ENCODE results near the gene PRKCA.

PRKCA gene

DNA sequence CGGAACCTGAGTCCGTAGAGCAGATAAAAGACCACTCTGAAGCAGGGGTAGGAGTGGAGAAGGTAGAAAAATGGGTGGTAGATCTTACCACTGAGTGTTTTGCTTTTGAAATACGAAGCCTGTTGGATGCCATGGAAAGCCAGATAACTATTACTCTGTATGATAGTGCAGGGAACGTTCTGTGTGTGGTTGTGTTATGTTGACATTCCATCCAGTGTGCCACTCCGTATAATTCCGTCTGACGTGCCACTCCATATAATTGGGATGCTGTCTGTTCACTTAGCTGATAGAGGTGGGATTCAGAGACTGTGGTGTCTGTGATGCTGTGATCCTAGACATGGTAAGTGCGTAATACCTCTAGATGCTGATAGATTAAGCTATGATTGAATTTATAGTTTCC lies 269.3 kb downstream of the PRKCA start:
- Histone ChIP-seq H3K27me3 (ENCODE audit: insufficient read depth, low read length) (no peaks in the 10 kb centered on the region), H3K18ac (ENCODE audit: low read length) (no peak overlapping the region), H3K4ac (ENCODE audit: low read depth, low read length) (no peak overlapping the region), H3K36me3 (ENCODE audit: control insufficient read depth in 1 of 2, insufficient read depth in 2 of 2, low read length in 2 of 2) (no peaks in the 10 kb centered on the region), H2AK5ac (ENCODE audit: low read length) (no peak overlapping the region), H4K12ac (ENCODE audit: low read depth, low read length) (no peak overlapping the region), H3K4me2 (ENCODE audit: low read length) (no peak overlapping the region), H3K14ac (ENCODE audit: low read length) (no peak overlapping the region), H3K27ac (ENCODE audit: low read depth, low read length) (no peak overlapping the region), H2BK12ac (ENCODE audit: low read length) (no peak overlapping the region), H2BK120ac (ENCODE audit: insufficient read depth, low read length, poor library complexity) (no peak overlapping the region), H3K79me1 (ENCODE audit: low read length) (no peaks in the 10 kb centered on the region), H4K91ac (ENCODE audit: low read depth, low read length) (no peak overlapping the region), H3K23ac (ENCODE audit: low read length) (no peak overlapping the region), H3K4me1 (ENCODE audit: control insufficient read depth in 1 of 2, insufficient read depth in 2 of 2, low read length in 2 of 2) (no peaks in the 10 kb centered on the region), H3K9me3 (ENCODE audit: insufficient read depth, low read depth, low read length) (no peaks in the 10 kb centered on the region), H3K9ac (ENCODE audit: low read length) (no peak overlapping the region), H4K8ac (ENCODE audit: low read depth, low read length) (no peak overlapping the region), H2BK5ac (ENCODE audit: low read depth, low read length, poor library complexity) (no peak overlapping the region), H3K79me2 (ENCODE audit: control insufficient read depth, insufficient read depth, low read length, poor library complexity) (no peaks in the 10 kb centered on the region), H2AFZ (ENCODE audit: insufficient read depth, low read length, poor library complexity) (no peak overlapping the region), H3K4me3 (ENCODE audit: low read depth, low read length) (no peak overlapping the region)
- no peak for DNase-seq
- whole genome bisulfite sequencing (ENCODE audit: extremely low coverage, insufficient coverage, insufficient read length), result no CpG with 5 or more reads among the region's 8 CpGs

GRCh38 chr17:66573078-66573477 lies 270.7 kb downstream of the PRKCA start:
- H2AK5ac ChIP-seq (ENCODE audit: low read length), result no peak overlapping the region
- no CpG with 5 or more reads among the region's 4 CpGs for WGBS (ENCODE audit: extremely low coverage, insufficient coverage, insufficient read length)

GRCh38 chr17:66574123-66574522 lies 271.7 kb downstream of the PRKCA start:
- H3K14ac ChIP-seq (ENCODE audit: low read length), result no peak overlapping the region
- no peak overlapping the region for H4K12ac ChIP-seq (ENCODE audit: low read depth, low read length)
- H2BK12ac ChIP-seq (ENCODE audit: low read length), result no peak overlapping the region
- no peak overlapping the region for H3K4ac ChIP-seq (ENCODE audit: low read depth, low read length)
- no peak overlapping the region for H3K23ac ChIP-seq (ENCODE audit: low read length)
- no peak overlapping the region for H2BK120ac ChIP-seq (ENCODE audit: insufficient read depth, low read length, poor library complexity)
- H3K4me1 ChIP-seq (ENCODE audit: control insufficient read depth in 1 of 2, insufficient read depth in 2 of 2, low read length in 2 of 2), result peaks cover under 1 to 4% of the 10 kb centered on the region in 2 experiments
- H3K27me3 ChIP-seq (ENCODE audit: insufficient read depth, low read length), result no peaks in the 10 kb centered on the region
- H3K36me3 ChIP-seq (ENCODE audit: control insufficient read depth in 1 of 2, insufficient read depth in 2 of 2, low read length in 2 of 2), result no peaks in the 10 kb centered on the region
- WGBS (ENCODE audit: extremely low coverage, insufficient coverage, insufficient read length), result no CpG with 5 or more reads among the region's 4 CpGs
- no peak overlapping the region for H3K4me3 ChIP-seq (ENCODE audit: low read depth, low read length)
- H4K8ac ChIP-seq (ENCODE audit: low read depth, low read length), result no peak overlapping the region
- no peak overlapping the region for H2AFZ ChIP-seq (ENCODE audit: insufficient read depth, low read length, poor library complexity)
- H3K4me2 ChIP-seq (ENCODE audit: low read length), result no peak overlapping the region
- DNase-seq, result no peak
- no peak overlapping the region for H3K18ac ChIP-seq (ENCODE audit: low read length)
- H3K79me2 ChIP-seq (ENCODE audit: control insufficient read depth, insufficient read depth, low read length, poor library complexity), result no peaks in the 10 kb centered on the region
- no peak overlapping the region for H2BK5ac ChIP-seq (ENCODE audit: low read depth, low read length, poor library complexity)
- H3K27ac ChIP-seq (ENCODE audit: low read depth, low read length), result no peak overlapping the region
- H4K91ac ChIP-seq (ENCODE audit: low read depth, low read length), result no peak overlapping the region
- H3K9ac ChIP-seq (ENCODE audit: low read length), result no peak overlapping the region
- no peaks in the 10 kb centered on the region for H3K9me3 ChIP-seq (ENCODE audit: insufficient read depth, low read depth, low read length)
- no peak overlapping the region for H2AK5ac ChIP-seq (ENCODE audit: low read length)
- no peaks in the 10 kb centered on the region for H3K79me1 ChIP-seq (ENCODE audit: low read length)

More at GRCh38 chr17:66573078-66573477, 270.7 kb downstream of the PRKCA start:
- Histone ChIP-seq H2BK120ac (ENCODE audit: insufficient read depth, low read length, poor library complexity) (no peak overlapping the region), H2AFZ (ENCODE audit: insufficient read depth, low read length, poor library complexity) (no peak overlapping the region), H4K91ac (ENCODE audit: low read depth, low read length) (no peak overlapping the region), H4K12ac (ENCODE audit: low read depth, low read length) (no peak overlapping the region), H2BK5ac (ENCODE audit: low read depth, low read length, poor library complexity) (no peak overlapping the region), H3K9ac (ENCODE audit: low read length) (no peak overlapping the region), H3K27ac (ENCODE audit: low read depth, low read length) (no peak overlapping the region), H3K18ac (ENCODE audit: low read length) (no peak overlapping the region), H3K14ac (ENCODE audit: low read length) (no peak overlapping the region), H3K23ac (ENCODE audit: low read length) (no peak overlapping the region), H2BK12ac (ENCODE audit: low read length) (no peak overlapping the region), H3K4me2 (ENCODE audit: low read length) (no peak overlapping the region), H3K36me3 (ENCODE audit: control insufficient read depth in 1 of 2, insufficient read depth in 2 of 2, low read length in 2 of 2) (no peaks in the 10 kb centered on the region), H3K4me1 (ENCODE audit: control insufficient read depth in 1 of 2, insufficient read depth in 2 of 2, low read length in 2 of 2) (no peaks in the 10 kb centered on the region), H3K27me3 (ENCODE audit: insufficient read depth, low read length) (no peaks in the 10 kb centered on the region), H3K79me1 (ENCODE audit: low read length) (no peaks in the 10 kb centered on the region), H3K4ac (ENCODE audit: low read depth, low read length) (no peak overlapping the region), H3K79me2 (ENCODE audit: control insufficient read depth, insufficient read depth, low read length, poor library complexity) (no peaks in the 10 kb centered on the region), H3K9me3 (ENCODE audit: insufficient read depth, low read depth, low read length) (no peaks in the 10 kb centered on the region), H4K8ac (ENCODE audit: low read depth, low read length) (no peak overlapping the region), H3K4me3 (ENCODE audit: low read depth, low read length) (no peak overlapping the region)
- DNase-seq, result no peak

DNA sequence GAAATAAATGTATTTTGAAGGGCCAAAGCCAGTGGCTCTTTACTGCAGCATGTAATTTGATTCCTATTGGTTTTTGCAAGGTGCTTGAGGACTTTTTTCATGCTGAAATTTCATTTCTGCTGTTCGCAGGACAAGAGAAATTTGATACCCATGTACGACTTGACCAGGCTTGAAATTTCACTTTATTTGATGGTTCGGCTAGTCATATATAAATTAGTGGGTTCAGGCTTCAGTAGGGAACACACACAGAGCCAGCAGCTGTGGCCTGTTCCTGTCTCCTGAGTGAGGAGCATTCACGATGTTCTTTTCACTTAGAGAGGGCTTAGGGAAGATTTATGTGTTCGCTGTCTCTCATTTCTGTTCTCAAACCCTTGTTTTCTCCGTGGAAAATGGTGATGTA lies 274.1 kb downstream of the PRKCA start:
- H2AK5ac ChIP-seq (ENCODE audit: low read length), result no peak overlapping the region
- no peak overlapping the region for H2AFZ ChIP-seq (ENCODE audit: insufficient read depth, low read length, poor library complexity)
- H3K18ac ChIP-seq (ENCODE audit: low read length), result no peak overlapping the region
- no peak overlapping the region for H4K91ac ChIP-seq (ENCODE audit: low read depth, low read length)
- H3K4me1 ChIP-seq (ENCODE audit: control insufficient read depth in 1 of 2, insufficient read depth in 2 of 2, low read length in 2 of 2), result peaks cover 5 to 18% of the 10 kb centered on the region in 2 experiments
- H2BK120ac ChIP-seq (ENCODE audit: insufficient read depth, low read length, poor library complexity), result no peak overlapping the region
- no peak overlapping the region for H3K4me3 ChIP-seq (ENCODE audit: low read depth, low read length)
- no peak overlapping the region for H3K14ac ChIP-seq (ENCODE audit: low read length)
- H3K27me3 ChIP-seq (ENCODE audit: insufficient read depth, low read length), result no peaks in the 10 kb centered on the region
- no peaks in the 10 kb centered on the region for H3K79me2 ChIP-seq (ENCODE audit: control insufficient read depth, insufficient read depth, low read length, poor library complexity)
- H3K23ac ChIP-seq (ENCODE audit: low read length), result no peak overlapping the region
- no peak overlapping the region for H4K12ac ChIP-seq (ENCODE audit: low read depth, low read length)
- DNase-seq, result no peak
- no peak overlapping the region for H4K8ac ChIP-seq (ENCODE audit: low read depth, low read length)
- H2BK12ac ChIP-seq (ENCODE audit: low read length), result no peak overlapping the region
- H2BK5ac ChIP-seq (ENCODE audit: low read depth, low read length, poor library complexity), result no peak overlapping the region
- no CpG with 5 or more reads among the region's 6 CpGs for WGBS (ENCODE audit: extremely low coverage, insufficient coverage, insufficient read length)
- H3K9me3 ChIP-seq (ENCODE audit: insufficient read depth, low read depth, low read length), result no peaks in the 10 kb centered on the region
- no peak overlapping the region for H3K4me2 ChIP-seq (ENCODE audit: low read length)
- no peak overlapping the region for H3K9ac ChIP-seq (ENCODE audit: low read length)
- H3K79me1 ChIP-seq (ENCODE audit: low read length), result no peaks in the 10 kb centered on the region
- H3K27ac ChIP-seq (ENCODE audit: low read depth, low read length), result no peak overlapping the region
- no peaks in the 10 kb centered on the region for H3K36me3 ChIP-seq (ENCODE audit: control insufficient read depth in 1 of 2, insufficient read depth in 2 of 2, low read length in 2 of 2)
- no peak overlapping the region for H3K4ac ChIP-seq (ENCODE audit: low read depth, low read length)

All from trophoblast cell (in vitro differentiated cells and primary cell).